K562 (cell line): Measurements from ENCODE around the gene TTLL11. TPM values are rescaled to one million over a fixed set of nuclear protein-coding genes. Genes with fewer than 3 reads are reported as not detected.

Source experiments
- ATAC-seq: fragments of 200-7000 bp; cut with Tn5 transposase; 3 replicates; pipeline ENCODE4 v1.9.1; 2020; ENCODE audit warnings: moderate library complexity
- BruUV-seq: library from RNA; stranded (reverse); fragments of 400-500 nt; replicated peaks from 2 replicates; lab custom pipeline; 2021; lab: Mats Ljungman, UMichigan
- CTCF ChIA-PET: fragments of 300-600 bp; formaldehyde crosslinking; extraction: SDS; loops from one replicate; lab custom pipeline; 2021; ENCODE audit warnings: low intra/inter-chr PET ratio; lab: Yijun Ruan, JAX
- POLR2A ChIA-PET: fragments of 300-600, 350-650 bp; sonication (Branson Sonifier 250); formaldehyde crosslinking; extraction: SDS; loops from one replicate; lab custom pipeline; 2021; ENCODE audit warnings: antibody characterized with exemption, inconsistent platforms; lab: Yijun Ruan, JAX
- DNase-seq, 4 experiments: peaks; one replicate each; pipeline versions ENCODE4 v3.0.0 to v3.0.0-alpha.2; 2011 to 2018; ENCODE audit warnings: low spot score in 3 of 4, mixed read lengths in 3 of 4; ENCODE audit errors: extremely low read depth in 1 of 4
- FAIRE-seq: peaks from 2 replicates; lab custom pipeline; 2011; peaks lifted over from hg19 to GRCh38; lab: Jason Lieb, UNC
- H2AFZ ChIP-seq: 2 replicates; pipeline ENCODE4 v1.6.0; 2011; ENCODE audit warnings: low read depth, low read length, control low read depth, inconsistent platforms
- H3K27ac ChIP-seq: fragments of 200-600 bp; 3 replicates; pipeline ENCODE4 v1.8.0; 2011; ENCODE audit warnings: low read depth, mild to moderate bottlenecking, control low read depth, inconsistent platforms, low read length, moderate library complexity, mixed read lengths; ENCODE audit errors: extremely low read depth
- H3K27me3 ChIP-seq, 2 experiments: fragments of 300-600 bp in 1 of 2; 2 replicates in 1 of 2; 3 replicates in 1 of 2; pipeline versions ENCODE4 v1.6.0 to v1.8.0; 2011; ENCODE audit warnings: inconsistent platforms in 2 of 2, low read length in 2 of 2, mild to moderate bottlenecking in 1 of 2, mixed read lengths in 1 of 2, moderate library complexity in 1 of 2; ENCODE audit not compliant: control insufficient read depth in 2 of 2, insufficient read depth in 2 of 2
- H3K36me3 ChIP-seq: fragments of 300-600 bp; 3 replicates; pipeline ENCODE4 v1.8.0; 2011; ENCODE audit warnings: mild to moderate bottlenecking, low read length, inconsistent platforms; ENCODE audit not compliant: control insufficient read depth, insufficient read depth
- H3K4me1 ChIP-seq, 2 experiments: fragments of 200-600 bp in 1 of 2; replicated peaks in 1 of 2; 2 replicates in 1 of 2; 3 replicates in 1 of 2; pipeline versions ENCODE4 v1.5.1 to v1.8.0; 2011; ENCODE audit warnings: inconsistent platforms in 2 of 2, low read length in 2 of 2, mild to moderate bottlenecking in 1 of 2, mixed read lengths in 1 of 2, moderate library complexity in 1 of 2; ENCODE audit not compliant: control insufficient read depth in 2 of 2, insufficient read depth in 2 of 2
- H3K4me2 ChIP-seq: 2 replicates; pipeline ENCODE4 v1.6.1; 2011; ENCODE audit warnings: low read length, control low read depth, inconsistent platforms, mixed read lengths; ENCODE audit not compliant: insufficient read depth
- H3K4me3 ChIP-seq: fragments of 200-600 bp; sonication (generic), shearing (Covaris generic); 2 replicates; pipeline ENCODE4 v1.5.1; 2016; ENCODE audit warnings: control low read depth, inconsistent platforms
- H3K79me2 ChIP-seq: fragments of 200-600 bp; 3 replicates; pipeline ENCODE4 v1.8.0; 2011; ENCODE audit warnings: low read length, inconsistent platforms; ENCODE audit not compliant: control insufficient read depth, insufficient read depth
- H3K9ac ChIP-seq, 2 experiments: 2 replicates each; pipeline versions ENCODE4 v1.6.0 to v1.6.1; 2011; ENCODE audit warnings: low read depth in 2 of 2, low read length in 2 of 2, control low read depth in 1 of 2, inconsistent platforms in 1 of 2, mild to moderate bottlenecking in 1 of 2, mixed read lengths in 1 of 2; ENCODE audit not compliant: insufficient read depth in 1 of 2
- H3K9me1 ChIP-seq: one replicate; pipeline ENCODE4 v1.6.0; 2011; ENCODE audit warnings: inconsistent platforms, mild to moderate bottlenecking, low read length, moderate library complexity; ENCODE audit not compliant: control insufficient read depth, insufficient read depth
- H3K9me3 ChIP-seq: replicated peaks from 2 replicates; pipeline ENCODE4 v1.5.1; 2011; ENCODE audit warnings: low read depth, low read length, inconsistent platforms; ENCODE audit not compliant: control insufficient read depth, insufficient read depth
- H4K20me1 ChIP-seq: replicated peaks from 2 replicates; pipeline ENCODE4 v1.6.1; 2011; ENCODE audit warnings: low read length, inconsistent platforms, mixed read lengths; ENCODE audit not compliant: control insufficient read depth, insufficient read depth
- NCOA2 ChIP-seq, 2 experiments: fragments of 450-650 bp; IDR thresholded peaks; 2 replicates each; pipeline ENCODE4 v1.6.1; 2018; ENCODE audit warnings: mild to moderate bottlenecking in 2 of 2, moderate library complexity in 1 of 2; ENCODE audit not compliant: partially characterized antibody in 2 of 2
- TAL1 ChIP-seq: fragments of 450-650 bp; IDR thresholded peaks from 2 replicates; pipeline ENCODE4 v1.6.1; 2016; ENCODE audit warnings: mild to moderate bottlenecking
- ZFP36 ChIP-seq: fragments of 150-350 bp; IDR thresholded peaks from 2 replicates; pipeline ENCODE4 v1.6.1; 2018; ENCODE audit warnings: low read length, low read depth; ENCODE audit not compliant: partially characterized antibody
- ZNF174 ChIP-seq: fragments of 250-450 bp; sonication (Bioruptor Pico); IDR thresholded peaks from 2 replicates; pipeline ENCODE4 v1.4.0; 2020; ENCODE audit warnings: mild to moderate bottlenecking
- WGBS: fragments of 100-300 bp; shearing (Covaris generic); methylation state at CpG from one replicate; pipeline ENCODE4 v1.1.6; 2016; ENCODE audit warnings: low coverage, mixed read lengths; ENCODE audit not compliant: insufficient coverage; ENCODE audit errors: missing lambda C conversion rate; 5-methylcytosine and 5-hydroxymethylcytosine counted together
- in situ Hi-C: fragments of 300-500 bp; cut with MboI; formaldehyde crosslinking; loops from 4 replicates; pipeline ENCODE4 v1.15.0; 2018; ENCODE audit warnings: inconsistent platforms, mixed read lengths
- intact Hi-C: fragments of 100-400 bp; cut with micrococcal nuclease; formaldehyde crosslinking; loops from 2 replicates; pipeline ENCODE4 v1.14.2; 2022
- polyA plus RNA-seq, 8 experiments: library from polyadenylated mRNA; depleted of rRNA in 4 of 8; stranded (reverse) in 5 of 8; unstranded in 3 of 8; fragments of >200 nt; fragmentation: Nextera tagmentation in 2 of 8; fragmentation: Illumina TruSeq in 1 of 8; extraction: Ambion mirVana in 2 of 8; extraction: Trizol in 1 of 8; gene quantifications; 2 replicates each; pipeline versions ENCODE4 v1.2.1 to v1.2.3, GENCODE V29; 2011 to 2014; ENCODE audit warnings: inconsistent platforms in 1 of 8, missing spikeins in 1 of 8
- total RNA-seq, 7 experiments: library from RNA; depleted of rRNA in 6 of 7; stranded (reverse); fragments of >200 nt in 6 of 7; fragmentation: Illumina TruSeq in 2 of 7; extraction: Trizol in 2 of 7; gene quantifications; 2 replicates each; pipeline versions ENCODE4 v1.2.1 to v1.2.3, GENCODE V29; 2011 to 2021; ENCODE audit warnings: low replicate concordance in 1 of 7
- TF ChIP-seq, protein P1 (sequence below): sonication (generic); formaldehyde crosslinking; IDR thresholded peaks from 2 replicates; pipeline ENCODE4 v1.5.0; 2020; ENCODE audit warnings: missing genetic modification reagents
- TF ChIP-seq, protein P2 (sequence below): fragments of 450-650 bp; IDR thresholded peaks from 2 replicates; pipeline ENCODE4 v1.6.1; 2016; ENCODE audit warnings: low read depth, mild to moderate bottlenecking, moderate library complexity
- TF ChIP-seq, protein P3 (sequence below): conservative IDR thresholded peaks from 2 replicates; pipeline ENCODE4 v1.6.1; 2011; ENCODE audit warnings: low read depth, mild to moderate bottlenecking, low read length; ENCODE audit not compliant: control insufficient read depth
- TF ChIP-seq, protein P4 (sequence below): fragments of 450-650 bp; IDR thresholded peaks from 2 replicates; pipeline ENCODE4 v1.7.0; 2016; ENCODE audit warnings: borderline replicate concordance
- TF ChIP-seq, protein P5 (sequence below): IDR thresholded peaks from 2 replicates; pipeline ENCODE4 v1.6.1; 2011; ENCODE audit not compliant: insufficient read length; ENCODE audit errors: extremely low read depth

TTLL11 gene
- total and polyA plus RNA-seq, 9 of the 15 experiments (the other 6 are each of a cell fraction or from before 2014, with no cell fraction given), result 0.83 to 4.4 (median 2.7) TPM

DNA sequence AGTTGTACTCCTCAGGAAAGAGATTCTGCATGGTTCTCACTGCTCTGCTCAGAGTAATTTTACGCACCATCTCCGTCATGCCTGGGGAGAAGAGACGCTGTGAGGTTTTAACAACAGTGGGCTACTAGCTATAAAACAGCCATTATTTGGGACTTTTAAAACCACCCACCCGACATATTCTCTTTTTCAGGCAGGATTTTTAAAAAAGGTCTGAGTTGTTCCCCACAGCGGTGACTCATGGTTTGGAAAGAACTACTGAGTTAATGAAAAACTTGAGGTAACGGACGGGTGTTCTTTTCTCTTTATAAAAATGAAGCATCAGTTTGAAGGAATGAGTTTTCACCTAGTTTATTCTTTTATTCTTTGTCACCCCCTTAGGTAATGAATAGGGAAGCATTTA, 61.3 kb downstream of the TTLL11 start:
- no peak for TF ChIP-seq NCOA2 (IDR thresholded peaks at IDR 0.05; ENCODE audit: partially characterized antibody in 2 of 2)
- TF ChIP-seq, protein P1, sequence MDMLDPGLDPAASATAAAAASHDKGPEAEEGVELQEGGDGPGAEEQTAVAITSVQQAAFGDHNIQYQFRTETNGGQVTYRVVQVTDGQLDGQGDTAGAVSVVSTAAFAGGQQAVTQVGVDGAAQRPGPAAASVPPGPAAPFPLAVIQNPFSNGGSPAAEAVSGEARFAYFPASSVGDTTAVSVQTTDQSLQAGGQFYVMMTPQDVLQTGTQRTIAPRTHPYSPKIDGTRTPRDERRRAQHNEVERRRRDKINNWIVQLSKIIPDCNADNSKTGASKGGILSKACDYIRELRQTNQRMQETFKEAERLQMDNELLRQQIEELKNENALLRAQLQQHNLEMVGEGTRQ (CRISPR knock-in tag), result no peak
- no peak for TF ChIP-seq TAL1
- TF ChIP-seq ZFP36, result no peak
- TF ChIP-seq, protein P2, sequence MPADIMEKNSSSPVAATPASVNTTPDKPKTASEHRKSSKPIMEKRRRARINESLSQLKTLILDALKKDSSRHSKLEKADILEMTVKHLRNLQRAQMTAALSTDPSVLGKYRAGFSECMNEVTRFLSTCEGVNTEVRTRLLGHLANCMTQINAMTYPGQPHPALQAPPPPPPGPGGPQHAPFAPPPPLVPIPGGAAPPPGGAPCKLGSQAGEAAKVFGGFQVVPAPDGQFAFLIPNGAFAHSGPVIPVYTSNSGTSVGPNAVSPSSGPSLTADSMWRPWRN, result no peak
- TF ChIP-seq, protein P3, sequence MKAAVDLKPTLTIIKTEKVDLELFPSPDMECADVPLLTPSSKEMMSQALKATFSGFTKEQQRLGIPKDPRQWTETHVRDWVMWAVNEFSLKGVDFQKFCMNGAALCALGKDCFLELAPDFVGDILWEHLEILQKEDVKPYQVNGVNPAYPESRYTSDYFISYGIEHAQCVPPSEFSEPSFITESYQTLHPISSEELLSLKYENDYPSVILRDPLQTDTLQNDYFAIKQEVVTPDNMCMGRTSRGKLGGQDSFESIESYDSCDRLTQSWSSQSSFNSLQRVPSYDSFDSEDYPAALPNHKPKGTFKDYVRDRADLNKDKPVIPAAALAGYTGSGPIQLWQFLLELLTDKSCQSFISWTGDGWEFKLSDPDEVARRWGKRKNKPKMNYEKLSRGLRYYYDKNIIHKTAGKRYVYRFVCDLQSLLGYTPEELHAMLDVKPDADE, result no peak
- TF ChIP-seq, protein P4, sequence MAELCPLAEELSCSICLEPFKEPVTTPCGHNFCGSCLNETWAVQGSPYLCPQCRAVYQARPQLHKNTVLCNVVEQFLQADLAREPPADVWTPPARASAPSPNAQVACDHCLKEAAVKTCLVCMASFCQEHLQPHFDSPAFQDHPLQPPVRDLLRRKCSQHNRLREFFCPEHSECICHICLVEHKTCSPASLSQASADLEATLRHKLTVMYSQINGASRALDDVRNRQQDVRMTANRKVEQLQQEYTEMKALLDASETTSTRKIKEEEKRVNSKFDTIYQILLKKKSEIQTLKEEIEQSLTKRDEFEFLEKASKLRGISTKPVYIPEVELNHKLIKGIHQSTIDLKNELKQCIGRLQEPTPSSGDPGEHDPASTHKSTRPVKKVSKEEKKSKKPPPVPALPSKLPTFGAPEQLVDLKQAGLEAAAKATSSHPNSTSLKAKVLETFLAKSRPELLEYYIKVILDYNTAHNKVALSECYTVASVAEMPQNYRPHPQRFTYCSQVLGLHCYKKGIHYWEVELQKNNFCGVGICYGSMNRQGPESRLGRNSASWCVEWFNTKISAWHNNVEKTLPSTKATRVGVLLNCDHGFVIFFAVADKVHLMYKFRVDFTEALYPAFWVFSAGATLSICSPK, result no peak
- TF ChIP-seq, protein P5, sequence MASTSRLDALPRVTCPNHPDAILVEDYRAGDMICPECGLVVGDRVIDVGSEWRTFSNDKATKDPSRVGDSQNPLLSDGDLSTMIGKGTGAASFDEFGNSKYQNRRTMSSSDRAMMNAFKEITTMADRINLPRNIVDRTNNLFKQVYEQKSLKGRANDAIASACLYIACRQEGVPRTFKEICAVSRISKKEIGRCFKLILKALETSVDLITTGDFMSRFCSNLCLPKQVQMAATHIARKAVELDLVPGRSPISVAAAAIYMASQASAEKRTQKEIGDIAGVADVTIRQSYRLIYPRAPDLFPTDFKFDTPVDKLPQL, result no peak
- TF ChIP-seq ZNF174 (CRISPR knock-in tag), result no peak
- TF ChIP-seq, all 486 proteins: peak for 0
- no peak for ATAC-seq
- FAIRE-seq, result no peak

More for the DNA sequence above, 61.3 kb downstream of the TTLL11 start:
- no peak overlapping the region for H3K4me3 ChIP-seq
- in situ Hi-C loops, result no loop called here
- H3K9me3 ChIP-seq, result no peaks in the 10 kb centered on the region
- no peak overlapping the region for H3K27ac ChIP-seq
- no peak overlapping the region for H3K9ac ChIP-seq
- BruUV-seq, result no TSS peak
- H3K4me2 ChIP-seq, result no peak overlapping the region
- H3K27me3 ChIP-seq, result no peaks in the 10 kb centered on the region
- no peak overlapping the region for H2AFZ ChIP-seq
- peaks cover 0 to 4% of the 10 kb centered on the region in 2 experiments; a peak in 1 of 5 replicates for H3K4me1 ChIP-seq
- no peaks in the 10 kb centered on the region for H3K9me1 ChIP-seq
- ChIA-PET CTCF (no interaction called here), POLR2A (no interaction called here)
- H3K79me2 ChIP-seq, result no peaks in the 10 kb centered on the region
- intact Hi-C loops, result no loop called here
- H4K20me1 ChIP-seq, result no peaks in the 10 kb centered on the region
- no peaks in the 10 kb centered on the region for H3K36me3 ChIP-seq
- WGBS, result 84% methylated on average over 7 of the region's 7 CpGs
- no peak for DNase-seq
